Measurements from ENCODE around the gene PCED1B.

The PCED1B gene

DNA sequence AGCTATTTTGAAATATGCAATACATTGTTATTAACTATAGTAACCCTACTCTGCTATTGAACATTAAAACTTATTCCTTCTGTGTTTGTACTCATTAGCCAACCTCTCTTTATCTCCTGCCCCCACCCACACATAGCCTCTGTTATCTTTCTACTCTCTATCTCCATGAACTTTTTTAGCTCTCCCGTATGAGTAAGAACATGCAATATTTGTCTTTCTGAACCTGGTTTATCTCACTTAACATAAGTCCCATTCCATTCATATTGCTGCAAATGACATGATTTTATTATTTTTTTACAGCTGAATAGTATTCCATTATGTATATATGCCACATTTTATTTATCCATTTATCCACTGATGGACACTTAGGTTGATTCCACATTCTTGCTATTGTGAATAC, 79.4 kb downstream of the PCED1B start:
- no peak overlapping the region for H3K9ac ChIP-seq (ENCODE audit: low read length)
- H4K20me1 ChIP-seq (ENCODE audit: low read depth, low read length), result no peaks in the 10 kb centered on the region
- H3K27me3 ChIP-seq (ENCODE audit: low read length), result no peaks in the 10 kb centered on the region
- no peaks in the 10 kb centered on the region for H3F3A ChIP-seq (ENCODE audit: insufficient read depth)
- TF ChIP-seq EZH2phosphoT487 (conservative IDR thresholded peaks at IDR 0.05; ENCODE audit: low read length), result no peak
- no peak for TF ChIP-seq CTCF (IDR thresholded peaks at IDR 0.05; ENCODE audit: insufficient read depth, low read length, poor library complexity, severe bottlenecking)
- no peak overlapping the region for H3K4me3 ChIP-seq (ENCODE audit: insufficient read depth, low read length, poor library complexity, severe bottlenecking)
- H3K4me2 ChIP-seq (ENCODE audit: low read depth, low read length, poor library complexity, severe bottlenecking), result no peak overlapping the region
- H3K27ac ChIP-seq (ENCODE audit: low read depth, low read length), result no peak overlapping the region
- no peak overlapping the region for H2AFZ ChIP-seq (ENCODE audit: low read depth, low read length, severe bottlenecking)
- no peaks in the 10 kb centered on the region for H3K9me2 ChIP-seq (replicated peaks; ENCODE audit: insufficient read depth, low read length)
- no peaks in the 10 kb centered on the region; the same call in 1 of the 2 replicates for H3K36me3 ChIP-seq (ENCODE audit: low read length)
- H3K9me3 ChIP-seq (ENCODE audit: insufficient read depth, low read length), result no peaks in the 10 kb centered on the region
- no peaks in the 10 kb centered on the region for H3K79me2 ChIP-seq (ENCODE audit: insufficient read depth, low read length)

GRCh38 chr12:47159348-47159747, 79.9 kb downstream of the PCED1B start:
- H3K9ac ChIP-seq (ENCODE audit: low read length), result no peak overlapping the region
- no peak overlapping the region for H3K4me3 ChIP-seq (ENCODE audit: insufficient read depth, low read length, poor library complexity, severe bottlenecking)
- no peaks in the 10 kb centered on the region for H3F3A ChIP-seq (ENCODE audit: insufficient read depth)
- H3K9me2 ChIP-seq (replicated peaks; ENCODE audit: insufficient read depth, low read length), result no peaks in the 10 kb centered on the region
- no peaks in the 10 kb centered on the region for H3K79me2 ChIP-seq (ENCODE audit: insufficient read depth, low read length)
- no peaks in the 10 kb centered on the region; the same call in 1 of the 2 replicates for H3K36me3 ChIP-seq (ENCODE audit: low read length)
- no peaks in the 10 kb centered on the region for H4K20me1 ChIP-seq (ENCODE audit: low read depth, low read length)
- H3K4me2 ChIP-seq (ENCODE audit: low read depth, low read length, poor library complexity, severe bottlenecking), result no peak overlapping the region
- no peak overlapping the region for H2AFZ ChIP-seq (ENCODE audit: low read depth, low read length, severe bottlenecking)
- no peak overlapping the region for H3K27ac ChIP-seq (ENCODE audit: low read depth, low read length)
- TF ChIP-seq CTCF (IDR thresholded peaks at IDR 0.05; ENCODE audit: insufficient read depth, low read length, poor library complexity, severe bottlenecking) (no peak), EZH2phosphoT487 (conservative IDR thresholded peaks at IDR 0.05; ENCODE audit: low read length) (no peak)
- H3K9me3 ChIP-seq (ENCODE audit: insufficient read depth, low read length), result no peaks in the 10 kb centered on the region
- no peaks in the 10 kb centered on the region for H3K27me3 ChIP-seq (ENCODE audit: low read length)

GRCh38 chr12:47160316-47161244, 81.2 kb downstream of the PCED1B start:
- H4K20me1 ChIP-seq (ENCODE audit: low read depth, low read length), result no peaks in the 10 kb centered on the region
- H3K36me3 ChIP-seq (ENCODE audit: low read length), result no peaks in the 10 kb centered on the region; the same call in 1 of the 2 replicates
- H3F3A ChIP-seq (ENCODE audit: insufficient read depth), result no peaks in the 10 kb centered on the region
- H2AFZ ChIP-seq (ENCODE audit: low read depth, low read length, severe bottlenecking), result no peak overlapping the region
- no peak overlapping the region for H3K4me2 ChIP-seq (ENCODE audit: low read depth, low read length, poor library complexity, severe bottlenecking)
- H3K9me3 ChIP-seq (ENCODE audit: insufficient read depth, low read length), result no peaks in the 10 kb centered on the region
- TF ChIP-seq CTCF (IDR thresholded peaks at IDR 0.05; ENCODE audit: insufficient read depth, low read length, poor library complexity, severe bottlenecking), result no peak
- no peak for TF ChIP-seq EZH2phosphoT487 (conservative IDR thresholded peaks at IDR 0.05; ENCODE audit: low read length)
- no peaks in the 10 kb centered on the region for H3K9me2 ChIP-seq (replicated peaks; ENCODE audit: insufficient read depth, low read length)
- H3K27ac ChIP-seq (ENCODE audit: low read depth, low read length), result no peak overlapping the region
- no peaks in the 10 kb centered on the region for H3K79me2 ChIP-seq (ENCODE audit: insufficient read depth, low read length)
- H3K9ac ChIP-seq (ENCODE audit: low read length), result no peak overlapping the region
- no peak overlapping the region for H3K4me3 ChIP-seq (ENCODE audit: insufficient read depth, low read length, poor library complexity, severe bottlenecking)
- no peaks in the 10 kb centered on the region for H3K27me3 ChIP-seq (ENCODE audit: low read length)
